Parathyroid adenoma (tissue), 2 donors: ENCODE measurements around the gene PRTN3.

Experiments used
- H2AFZ ChIP-seq: fragments of 300-600 bp; sonication (generic); one replicate; pipeline ENCODE4 v1.7.0; 2017; ENCODE audit warnings: antibody characterized with exemption, mild to moderate bottlenecking
- H3K27ac ChIP-seq: fragments of 300-600 bp; sonication (generic); one replicate; pipeline ENCODE4 v1.7.0; 2017
- H3K27me3 ChIP-seq: fragments of 300-600 bp; sonication (generic); one replicate; pipeline ENCODE4 v1.7.0; 2017; ENCODE audit warnings: low read length; ENCODE audit not compliant: control insufficient read depth, insufficient read depth
- H3K36me3 ChIP-seq: fragments of 300-600 bp; sonication (generic); one replicate; pipeline ENCODE4 v1.7.0; 2017; ENCODE audit warnings: low read length; ENCODE audit not compliant: control insufficient read depth, insufficient read depth
- H3K4me1 ChIP-seq: fragments of 300-600 bp; sonication (generic); one replicate; pipeline ENCODE4 v1.7.0; 2017; ENCODE audit warnings: control low read depth
- H3K4me2 ChIP-seq: fragments of 300-600 bp; sonication (generic); one replicate; pipeline ENCODE4 v1.7.0; 2017; ENCODE audit warnings: low read length
- H3K4me3 ChIP-seq: fragments of 300-600 bp; sonication (generic); one replicate; pipeline ENCODE4 v1.7.0; 2017; ENCODE audit warnings: low read depth, low read length
- H3K79me2 ChIP-seq: fragments of 300-600 bp; sonication (generic); one replicate; pipeline ENCODE4 v1.7.0; 2017; ENCODE audit warnings: control low read depth
- H3K9ac ChIP-seq: fragments of 300-600 bp; sonication (generic); one replicate; pipeline ENCODE4 v1.7.0; 2017; ENCODE audit warnings: mild to moderate bottlenecking
- H3K9me3 ChIP-seq: fragments of 300-600 bp; sonication (generic); one replicate; pipeline ENCODE4 v1.7.0; 2017; ENCODE audit warnings: low read length; ENCODE audit not compliant: control insufficient read depth
- CTCF ChIP-seq: fragments of 300-600 bp; sonication (generic); IDR thresholded peaks from one replicate; pipeline ENCODE4 v1.7.0; 2017; ENCODE audit warnings: antibody characterized with exemption, mild to moderate bottlenecking
- donor health status: primary hyperparathyroidism.

Gene PRTN3

GRCh38 chr19:803686-804418 lies 36.9 kb upstream of the PRTN3 start:
- Histone ChIP-seq H3K27me3 (no peaks in the 10 kb centered on the region), H3K27ac (no peak overlapping the region), H3K9ac (no peak overlapping the region), H3K4me2 (no peak overlapping the region), H2AFZ (no peak overlapping the region), H3K9me3 (no peaks in the 10 kb centered on the region), H3K36me3 (no peaks in the 10 kb centered on the region), H3K4me3 (no peak overlapping the region), H3K4me1 (peaks cover 39% of the 10 kb centered on the region), H3K79me2 (peaks cover 79% of the 10 kb centered on the region)
- no peak for TF ChIP-seq CTCF

GRCh38 chr19:804419-805165 lies 36.2 kb upstream of the PRTN3 start:
- Histone ChIP-seq H2AFZ (no peak overlapping the region), H3K36me3 (no peaks in the 10 kb centered on the region), H3K4me3 (no peak overlapping the region), H3K27ac (no peak overlapping the region), H3K4me2 (no peak overlapping the region), H3K9ac (no peak overlapping the region), H3K4me1 (peaks cover 35% of the 10 kb centered on the region), H3K79me2 (peaks cover 72% of the 10 kb centered on the region), H3K9me3 (no peaks in the 10 kb centered on the region), H3K27me3 (no peaks in the 10 kb centered on the region)
- no peak for TF ChIP-seq CTCF

GRCh38 chr19:805166-805551 lies 35.6 kb upstream of the PRTN3 start:
- Histone ChIP-seq H3K36me3 (no peaks in the 10 kb centered on the region), H3K4me2 (no peak overlapping the region), H3K9me3 (no peaks in the 10 kb centered on the region), H3K27me3 (no peaks in the 10 kb centered on the region), H3K4me3 (no peak overlapping the region), H2AFZ (no peak overlapping the region), H3K27ac (no peak overlapping the region), H3K9ac (no peak overlapping the region), H3K4me1 (peaks cover 30% of the 10 kb centered on the region), H3K79me2 (peaks cover 71% of the 10 kb centered on the region)
- no peak for TF ChIP-seq CTCF

- no peaks in the 10 kb centered on the region for H3K9me3 ChIP-seq
- no peak overlapping the region for H2AFZ ChIP-seq
- no peak for TF ChIP-seq CTCF
- H3K36me3 ChIP-seq = no peaks in the 10 kb centered on the region
- H3K4me1 ChIP-seq = peaks cover 24% of the 10 kb centered on the region
- H3K79me2 ChIP-seq = peaks cover 68% of the 10 kb centered on the region
- H3K9ac ChIP-seq = no peak overlapping the region
- H3K27me3 ChIP-seq = no peaks in the 10 kb centered on the region
- H3K27ac ChIP-seq = no peak overlapping the region
- H3K4me3 ChIP-seq = no peak overlapping the region
- no peak overlapping the region for H3K4me2 ChIP-seq
These were observed 34.9 kb upstream of the PRTN3 start for GRCh38 chr19:805600-806550.
